ENCODE measurements around the gene CACNA1F.

The CACNA1F gene

GRCh38 chrX:49226946-49227345, 6.2 kb downstream of the CACNA1F start:
- no peak for DNase-seq

GRCh38 chrX:49225858-49226257, 7.3 kb downstream of the CACNA1F start:
- no peak for DNase-seq

- DNase-seq: no peak
Observed at GRCh38 chrX:49221868-49222267, 11.3 kb downstream of the CACNA1F start.

DNA sequence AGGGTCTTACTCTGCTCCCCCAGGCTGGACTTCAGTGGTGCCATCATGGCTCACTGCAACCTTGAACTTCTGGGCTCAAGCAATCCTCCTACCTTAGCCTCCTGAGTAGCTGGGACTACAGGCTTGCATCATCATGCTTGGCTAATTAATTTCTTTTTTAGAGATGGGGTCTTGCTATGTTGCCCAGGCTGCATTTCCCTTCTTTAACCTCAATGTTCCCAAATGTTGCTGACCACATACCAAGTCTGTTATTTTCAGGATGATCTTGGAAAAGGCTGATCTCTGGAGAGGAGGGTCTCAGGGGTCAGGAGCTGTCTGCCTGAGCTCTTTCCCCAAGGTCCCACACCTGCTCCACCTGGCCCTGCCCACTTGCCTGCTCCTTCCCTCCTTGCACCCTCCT, 13.0 kb downstream of the CACNA1F start:
- DNase-seq: no peak

DNA sequence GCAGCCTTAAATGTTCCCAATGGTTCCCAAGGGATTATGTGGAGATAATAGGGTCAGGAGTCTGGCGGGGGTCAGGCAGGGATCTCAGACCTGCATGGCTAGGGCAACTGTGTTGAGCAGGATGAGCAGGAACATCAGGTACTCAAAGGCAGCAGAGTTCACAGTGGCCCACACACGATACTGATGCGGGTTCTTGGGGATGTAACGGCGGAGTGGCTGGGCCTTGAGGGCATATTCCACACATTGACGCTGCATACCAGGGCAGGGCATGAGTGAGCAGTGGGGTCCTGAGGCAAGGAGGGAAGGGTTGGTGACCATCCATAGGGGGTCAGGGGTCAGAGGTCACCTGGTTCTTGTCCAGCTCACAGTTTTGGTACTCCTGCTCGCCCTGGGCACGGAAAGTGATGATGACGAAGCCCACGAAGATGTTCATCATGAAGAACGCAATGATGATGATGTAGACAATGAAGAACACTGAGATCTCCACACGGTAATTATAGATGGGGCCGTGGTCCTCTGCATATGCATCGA, 18.1 kb downstream of the CACNA1F start:
- no peak for DNase-seq

DNA sequence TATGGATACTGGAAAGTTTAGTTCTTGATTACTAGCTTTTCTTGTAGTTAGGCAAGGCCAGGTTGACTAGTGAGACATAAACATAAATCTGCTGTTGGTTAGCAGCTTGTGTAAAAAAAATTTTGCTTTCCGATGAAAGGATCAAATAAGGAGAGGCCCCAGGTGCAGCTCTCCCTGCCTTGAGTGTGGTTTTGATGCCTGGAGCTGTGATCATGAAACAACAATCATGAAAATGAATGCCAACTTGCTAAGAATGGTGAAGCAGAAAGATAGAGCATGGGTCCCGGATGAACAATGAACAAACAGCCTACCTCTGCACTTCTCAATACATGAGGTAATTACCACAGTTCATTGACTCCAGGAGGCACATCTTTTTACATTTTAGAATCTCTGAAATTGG, 18.7 kb downstream of the CACNA1F start:
- DNase-seq: no peak

DNA sequence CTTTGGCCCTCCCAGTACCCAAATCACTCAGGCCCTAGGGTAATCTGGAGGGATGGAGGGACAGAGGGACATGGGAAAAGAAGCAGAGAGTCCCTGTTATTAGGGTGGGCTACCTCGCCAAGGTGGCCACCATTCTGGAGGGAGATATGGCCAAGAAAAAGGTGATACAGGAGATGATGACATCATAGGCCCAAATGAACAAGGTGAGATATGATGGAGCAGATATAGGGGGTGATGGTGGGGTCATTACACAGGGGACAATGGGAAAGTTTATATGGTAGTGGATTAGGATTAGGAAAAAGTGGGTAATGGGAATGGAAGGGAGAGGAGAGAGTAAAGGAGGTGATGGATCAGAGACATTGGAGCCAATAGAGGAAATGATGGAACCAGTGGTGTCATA, 20.3 kb downstream of the CACNA1F start:
- no peak for DNase-seq

GRCh38 chrX:49212209-49212608, 20.9 kb downstream of the CACNA1F start:
- no peak for DNase-seq

DNA sequence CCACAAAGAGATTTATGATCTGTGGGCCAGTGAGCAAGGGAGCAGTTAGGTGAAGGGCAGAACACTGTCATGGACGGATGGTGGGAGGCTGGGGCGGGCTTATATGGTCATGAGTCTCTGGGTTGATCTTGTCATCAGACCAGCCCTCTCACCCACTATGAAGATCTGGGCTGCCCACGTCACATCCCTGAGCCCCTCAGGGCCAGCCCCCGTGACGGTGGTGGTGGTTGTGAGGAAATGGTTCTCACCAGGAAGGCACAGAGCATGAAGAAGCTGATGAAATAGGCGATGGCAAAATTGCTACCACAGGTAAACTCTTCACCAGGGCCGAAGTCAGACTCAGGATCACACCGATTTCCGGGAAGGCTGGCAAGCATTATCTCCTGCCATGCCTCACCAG, 22.1 kb downstream of the CACNA1F start:
- no peak for DNase-seq

DNA sequence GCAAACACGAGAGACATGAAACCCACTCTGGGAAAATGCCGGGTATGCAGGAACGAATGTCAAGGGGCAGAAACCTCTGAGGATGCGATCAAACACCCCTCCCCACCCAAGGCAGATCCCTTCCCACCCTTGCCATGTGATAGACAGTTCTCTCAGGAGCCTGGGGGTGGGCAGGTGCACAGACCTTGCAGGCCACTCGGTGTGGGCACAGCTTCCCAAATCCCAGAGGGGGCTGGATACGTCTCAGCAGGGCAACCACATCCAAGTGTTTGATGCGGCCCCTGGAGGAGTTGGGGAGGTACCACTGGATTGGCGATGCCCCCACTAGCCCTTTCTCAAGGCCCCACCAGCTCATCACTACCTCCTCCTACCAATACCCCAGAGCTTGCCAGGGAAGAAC, 22.7 kb downstream of the CACNA1F start:
- no peak for DNase-seq

- DNase-seq: no peak
Observed at GRCh38 chrX:49209434-49210251, 23.5 kb downstream of the CACNA1F start.

DNA sequence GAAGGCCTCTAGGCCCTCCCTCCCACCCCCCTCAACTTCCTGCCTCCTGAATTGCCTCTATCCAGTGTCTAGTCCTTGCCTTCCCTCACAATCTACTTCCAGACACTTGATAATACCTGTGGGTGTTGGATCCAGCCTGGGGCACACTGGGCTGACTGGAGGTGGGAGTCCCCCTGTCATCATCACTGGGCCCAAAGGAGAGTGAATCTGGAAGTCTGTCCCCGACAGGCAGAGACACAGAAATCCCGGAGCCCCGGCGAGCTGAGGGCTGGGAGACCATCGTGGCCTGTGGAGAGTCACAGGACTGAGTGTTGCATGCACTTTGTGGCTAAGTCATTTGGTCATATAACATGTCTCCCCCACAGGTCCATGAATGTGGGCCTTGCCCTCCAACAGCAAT, 24.7 kb downstream of the CACNA1F start:
- no peak for DNase-seq

- DNase-seq: no peak
Observed at GRCh38 chrX:49206543-49206942, 26.6 kb downstream of the CACNA1F start.

GRCh38 chrX:49205443-49205842, 27.7 kb downstream of the CACNA1F start:
- DNase-seq: no peak

DNA sequence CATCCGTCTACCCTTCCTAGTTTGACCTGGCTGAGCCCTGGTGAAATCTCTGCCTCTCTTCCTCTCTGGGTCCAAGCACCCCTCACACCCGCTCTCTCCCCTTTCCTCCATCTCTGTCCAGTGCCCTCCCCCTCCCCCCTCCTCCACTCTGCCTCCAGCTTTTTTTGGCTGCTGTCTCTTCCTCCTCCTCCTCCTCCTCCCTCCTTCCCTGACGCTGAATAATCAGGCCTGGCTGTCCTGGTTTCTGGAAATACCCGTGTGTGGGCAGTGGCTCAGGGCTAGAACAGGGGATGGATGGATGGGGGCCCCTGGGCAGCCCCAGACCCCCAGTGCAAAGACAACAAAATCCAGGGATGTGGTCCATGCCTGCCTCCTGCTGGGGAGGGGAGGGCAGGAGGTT, 28.4 kb downstream of the CACNA1F start:
- DNase-seq: no peak

- no peak for DNase-seq
Observed at GRCh38 chrX:49204017-49204416, 29.1 kb downstream of the CACNA1F start.

GRCh38 chrX:49203536-49203935, 29.6 kb downstream of the CACNA1F start:
- no peak for DNase-seq

DNA sequence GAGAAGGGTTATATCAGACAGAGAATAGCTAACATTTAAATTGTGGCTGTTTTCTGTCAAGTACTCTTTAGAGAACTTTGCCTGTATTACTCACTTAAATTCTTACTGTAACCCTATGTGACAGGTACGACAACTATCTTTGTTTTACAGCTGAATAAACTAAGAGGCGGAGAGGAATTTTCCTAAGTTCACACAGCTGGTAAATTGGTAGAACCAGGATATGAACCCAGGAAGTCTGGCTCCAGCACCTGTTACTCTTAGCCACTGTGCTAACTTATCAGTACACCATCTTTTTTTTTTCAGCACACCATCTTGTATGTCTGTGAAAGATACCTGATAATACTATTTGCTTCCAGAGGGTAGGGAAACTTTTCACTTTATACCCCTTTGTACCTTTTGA, 31.1 kb downstream of the CACNA1F start:
- DNase-seq: no peak

GRCh38 chrX:49199906-49200771, 33.0 kb downstream of the CACNA1F start, which contains the start of gene SYP:
Gene SYP, minus strand, starts transcription at chrX:49200193. Its CDS starts 7 bp downstream, at chrX:49200186.
- peak; percentile 53 for DNase-seq

DNA sequence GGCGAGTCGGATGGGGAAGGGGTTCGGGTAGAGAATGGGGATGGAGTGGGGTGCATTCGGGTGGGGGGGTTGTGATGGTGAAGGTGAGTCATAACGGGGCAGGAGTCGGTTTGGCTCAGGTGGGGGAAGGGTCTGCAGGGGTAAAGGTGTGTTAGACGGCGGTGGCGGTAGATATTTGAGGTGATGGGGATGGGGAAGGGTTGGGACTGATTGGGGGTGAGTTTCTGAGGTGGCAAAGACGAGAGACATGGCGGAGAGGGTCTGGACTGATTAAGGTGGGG, 33.9 kb downstream of the CACNA1F start:
- DNase-seq: no peak

- DNase-seq: no peak
Observed at GRCh38 chrX:49198540-49199314, 34.4 kb downstream of the CACNA1F start.

GRCh38 chrX:49197543-49198087, 35.5 kb downstream of the CACNA1F start:
- DNase-seq: no peak

DNA sequence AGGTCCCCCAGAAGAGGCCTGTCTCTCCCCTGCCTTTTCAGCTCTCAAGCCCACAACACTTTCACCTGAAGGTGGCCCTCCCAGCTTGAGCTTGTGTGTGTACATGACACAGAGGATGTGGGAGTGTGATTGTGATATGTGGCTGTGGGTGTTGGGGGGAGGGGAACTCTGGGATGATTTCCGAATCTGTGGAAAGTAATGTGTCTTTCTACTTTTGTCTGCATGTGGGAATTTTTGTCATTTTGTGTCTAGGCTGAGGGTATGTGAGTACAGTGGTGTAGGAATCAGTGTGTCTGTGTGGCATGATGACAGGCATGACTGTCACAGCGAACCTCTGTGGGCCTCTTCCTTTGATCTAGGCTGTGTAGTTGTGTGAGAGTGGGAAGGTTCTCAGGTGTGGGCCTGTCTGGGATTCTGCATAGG, 39.6 kb downstream of the CACNA1F start:
- no peak for DNase-seq
